Muscle of arm (tissue), 14 donors: Measurements from ENCODE around the gene MMS19. TPM values are rescaled to one million over a fixed set of nuclear protein-coding genes. Genes with fewer than 3 reads are reported as not detected.

Experiments
- DNase-seq: peaks from one replicate; pipeline ENCODE4 v3.0.0-alpha.2; 2013
- long read RNA-seq, 11 donors: transcript quantifications; one replicate each; lab custom pipeline, GENCODE V29; 2026
- polyA plus RNA-seq, 12 donors: library from polyadenylated mRNA; unstranded; fragments of 120-200 nt; gene quantifications; one replicate each; pipeline ENCODE4 v1.2.1, GENCODE V29; 2013; ENCODE audit not compliant: insufficient read length in 12 of 12

MMS19 gene
- 10 to 100 TPM in 11 of 12 donors, not detected in 1; 41.0 to 81.2 (median 62.2) TPM for polyA plus RNA-seq
- long read RNA-seq, donor 1, transcript MMS19-218 (4 exons, 1,513 nt): major isoform, 6 of 11 reads
- long read RNA-seq, donor 1, partial matches to known transcripts: 0 of 11 reads
- long read RNA-seq, donor 1, other reads (novel, unspliced or antisense): 0 of 11 reads
- long read RNA-seq, donor 2, partial matches to known transcripts: 24 of 27 reads
- long read RNA-seq, donor 2, other reads (novel, unspliced or antisense): 0 of 27 reads
- long read RNA-seq, donor 3, partial matches to known transcripts: 0 of 4 reads
- long read RNA-seq, donor 3, other reads (novel, unspliced or antisense): 0 of 4 reads
- long read RNA-seq, donor 4, partial matches to known transcripts: 6 of 6 reads
- long read RNA-seq, donor 4, other reads (novel, unspliced or antisense): 0 of 6 reads
- long read RNA-seq, donor 5: 0 reads
- long read RNA-seq, donor 6, partial matches to known transcripts: 5 of 10 reads
- long read RNA-seq, donor 6, other reads (novel, unspliced or antisense): 0 of 10 reads
- long read RNA-seq, donor 7, partial matches to known transcripts: 0 of 1 reads
- long read RNA-seq, donor 7, other reads (novel, unspliced or antisense): 0 of 1 reads
- long read RNA-seq, donor 8, partial matches to known transcripts: 58 of 88 reads
- long read RNA-seq, donor 8, other reads (novel, unspliced or antisense): 27 of 88 reads
- long read RNA-seq, donor 9, partial matches to known transcripts: 0 of 4 reads
- long read RNA-seq, donor 9, other reads (novel, unspliced or antisense): 0 of 4 reads
- long read RNA-seq, donor 10, partial matches to known transcripts: 6 of 9 reads
- long read RNA-seq, donor 10, other reads (novel, unspliced or antisense): 0 of 9 reads
- long read RNA-seq, donor 11, partial matches to known transcripts: 24 of 27 reads
- long read RNA-seq, donor 11, other reads (novel, unspliced or antisense): 0 of 27 reads

- peak; percentile 98 for DNase-seq
These were observed at the start of gene MMS19 for GRCh38 chr10:97498076-97498840. TSS of gene MMS19 (minus strand) at chr10:97498422. CDS start at chr10:97498384, 38 bp downstream.

- peak; percentile 52 for DNase-seq
These were observed 49.7 kb upstream of the MMS19 start for GRCh38 chr10:97547962-97548361.

GRCh38 chr10:97547271-97547600 is 49.0 kb upstream of the MMS19 start:
- no peak for DNase-seq

- DNase-seq: no peak
These were observed 48.4 kb upstream of the MMS19 start for GRCh38 chr10:97546456-97547270.

- DNase-seq: peak; percentile 61
These were observed 44.9 kb upstream of the MMS19 start for GRCh38 chr10:97543025-97543546.

- peak; percentile 91 for DNase-seq
These were observed 44.2 kb upstream of the MMS19 start for GRCh38 chr10:97542169-97543024.

GRCh38 chr10:97540669-97541500 is 42.7 kb upstream of the MMS19 start:
- no peak for DNase-seq

GRCh38 chr10:97539523-97540200 is 41.4 kb upstream of the MMS19 start:
- no peak for DNase-seq

- DNase-seq: no peak
These were observed 40.6 kb upstream of the MMS19 start for GRCh38 chr10:97538839-97539238.

- DNase-seq: no peak
These were observed 40.2 kb upstream of the MMS19 start for GRCh38 chr10:97538411-97538810.

- no peak for DNase-seq
These were observed 39.1 kb upstream of the MMS19 start for GRCh38 chr10:97537186-97537869.

GRCh38 chr10:97534746-97535367 is 36.6 kb upstream of the MMS19 start:
- no peak for DNase-seq

- no peak for DNase-seq
These were observed 35.7 kb upstream of the MMS19 start for GRCh38 chr10:97533888-97534287.

- no peak for DNase-seq
These were observed 34.9 kb upstream of the MMS19 start for GRCh38 chr10:97532935-97533671.

- no peak for DNase-seq
These were observed 33.3 kb upstream of the MMS19 start for GRCh38 chr10:97531401-97531986.
